HG03432 (cell line): ENCODE results near the gene KLHL8.
A peak's percentile ranks its signal among the peaks of the same experiment; 100 is the strongest.
"Not testable (repeated sequence)": the region's sequence is repeated elsewhere in the genome, so short reads cannot be mapped to it uniquely, and the experiment has no call there.

ENCODE experiments used
- ATAC-seq: cut with Tn5 transposase; IDR thresholded peaks from one replicate; pipeline ENCODE4 v1.9.1; 2021; ENCODE audit warnings: mild to moderate bottlenecking, moderate library complexity; ENCODE audit not compliant: unreplicated experiment

KLHL8 gene

DNA sequence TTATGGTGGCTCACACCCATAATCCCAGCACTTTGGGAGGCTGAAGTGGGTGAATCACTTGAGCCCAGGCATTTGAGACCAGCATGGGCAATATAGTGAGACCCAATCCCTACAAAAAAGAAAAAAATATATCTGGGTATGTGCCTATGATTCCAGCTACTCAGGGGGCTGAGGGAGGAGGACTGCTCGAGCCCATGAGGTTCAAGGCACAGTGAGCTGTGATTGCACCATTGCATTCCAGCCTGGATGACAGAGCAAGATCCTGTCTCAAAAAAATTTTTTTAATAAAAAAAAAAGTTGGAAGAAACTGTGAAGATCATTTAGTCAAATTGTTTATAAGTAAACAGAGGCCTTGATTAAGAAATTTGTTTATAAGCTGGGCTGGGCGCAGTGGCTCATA is 39.7 kb downstream of the KLHL8 start:
- ATAC-seq = no peak

- no peak for ATAC-seq
Observed at GRCh38 chr4:87179751-87180150, 40.7 kb downstream of the KLHL8 start.

- no peak for ATAC-seq
Observed at GRCh38 chr4:87174672-87175071, 45.7 kb downstream of the KLHL8 start.

- no peak for ATAC-seq
Observed at GRCh38 chr4:87171944-87172343, 48.5 kb downstream of the KLHL8 start.

- no peak for ATAC-seq
Observed at GRCh38 chr4:87166296-87166854, 54.0 kb downstream of the KLHL8 start.

DNA sequence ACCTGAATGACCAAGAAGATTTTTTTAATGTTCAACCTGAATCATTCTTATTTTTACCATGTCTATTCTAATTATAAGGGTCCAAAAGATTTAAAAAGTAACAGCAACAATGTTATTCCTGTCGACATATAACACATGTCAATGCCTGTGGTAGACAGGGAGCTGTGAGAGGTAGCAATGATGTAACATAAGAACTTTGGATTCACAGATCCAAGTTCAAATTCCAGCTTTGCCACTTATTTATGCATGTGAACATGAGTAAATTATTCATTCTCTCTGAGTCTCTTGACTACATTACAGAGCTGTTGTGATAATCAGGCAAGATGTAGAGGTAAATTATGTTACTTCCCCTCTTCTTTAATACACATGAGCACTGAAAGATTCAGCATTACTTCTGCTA is 54.5 kb downstream of the KLHL8 start:
- no peak for ATAC-seq

GRCh38 chr4:87153078-87153870 is 67.1 kb downstream of the KLHL8 start:
- no peak for ATAC-seq

DNA sequence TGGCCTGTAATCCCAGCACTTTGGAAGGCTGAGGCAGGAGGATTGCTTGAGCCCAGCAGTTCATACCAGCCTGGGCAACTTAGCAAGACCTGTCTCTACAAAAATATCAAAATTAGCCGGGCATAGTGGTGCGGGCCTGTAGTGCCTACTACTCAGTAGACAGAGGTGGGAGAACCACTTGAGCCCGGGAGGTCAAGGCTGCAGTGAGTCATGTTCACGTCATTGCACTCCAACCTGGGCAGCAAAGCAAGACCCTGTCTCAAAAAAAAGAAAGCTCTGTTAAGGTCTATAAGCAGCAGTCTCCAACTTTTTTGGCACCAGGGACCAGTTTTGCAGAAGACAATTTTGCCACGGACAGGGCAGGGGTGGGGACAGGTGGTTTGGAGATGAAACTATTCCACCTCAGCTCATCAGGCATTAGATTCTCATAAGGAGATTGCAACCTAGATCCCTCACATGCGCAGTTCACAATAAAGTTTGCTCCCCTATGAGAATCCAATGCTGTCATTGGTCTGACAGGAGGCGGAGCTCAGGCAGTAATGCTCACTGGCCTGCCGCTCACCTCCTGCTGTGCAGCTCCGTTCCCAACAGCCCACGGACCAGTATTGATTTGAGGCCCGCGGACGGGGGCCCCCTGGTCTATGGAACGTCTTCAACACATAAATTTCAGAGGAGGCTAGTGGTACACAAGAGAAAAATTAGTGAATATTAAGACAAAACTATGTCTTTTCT is 67.9 kb downstream of the KLHL8 start:
- no peak for ATAC-seq

- ATAC-seq = no peak
Observed at GRCh38 chr4:87151730-87152129, 68.7 kb downstream of the KLHL8 start.

DNA sequence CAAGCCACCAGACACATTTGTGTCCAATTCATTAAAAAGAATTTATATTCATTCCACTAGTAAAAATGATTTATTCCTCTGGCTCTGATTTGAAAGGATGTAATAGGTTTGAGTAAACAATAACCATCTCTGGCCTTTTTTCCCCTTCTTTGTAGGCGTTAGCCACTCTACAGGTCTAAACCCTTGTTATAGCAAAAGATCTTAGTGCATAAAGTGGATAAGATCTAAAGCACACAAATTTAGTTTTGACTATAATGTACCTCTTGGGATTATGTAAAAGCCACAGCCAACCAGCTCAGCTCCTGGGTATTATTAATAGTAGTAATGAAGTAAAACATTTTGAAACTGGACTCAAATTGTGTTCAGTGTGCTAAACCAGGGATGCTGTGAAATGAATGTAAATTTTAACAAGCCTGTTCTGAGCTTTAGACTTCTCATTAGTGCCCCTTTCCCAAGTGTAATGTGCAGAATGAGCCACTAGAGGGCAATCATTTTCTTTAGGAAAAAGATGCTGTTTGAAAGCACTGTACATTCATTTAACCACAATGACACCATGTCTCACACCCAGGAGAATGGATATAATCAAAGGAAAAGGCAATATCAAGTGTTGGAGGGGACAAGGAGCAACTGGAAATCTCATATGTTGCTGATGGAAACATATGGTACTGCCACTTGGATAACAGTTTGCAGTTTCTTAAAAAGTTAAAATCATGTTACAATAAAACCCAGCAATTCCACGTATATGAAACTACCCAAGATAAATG is 69.7 kb downstream of the KLHL8 start:
- peak; percentile 71 for ATAC-seq

GRCh38 chr4:87147116-87147515 is 73.3 kb downstream of the KLHL8 start:
- ATAC-seq = no peak

- ATAC-seq = not testable (repeated sequence)
Observed at GRCh38 chr4:87145934-87146333, 74.5 kb downstream of the KLHL8 start.

DNA sequence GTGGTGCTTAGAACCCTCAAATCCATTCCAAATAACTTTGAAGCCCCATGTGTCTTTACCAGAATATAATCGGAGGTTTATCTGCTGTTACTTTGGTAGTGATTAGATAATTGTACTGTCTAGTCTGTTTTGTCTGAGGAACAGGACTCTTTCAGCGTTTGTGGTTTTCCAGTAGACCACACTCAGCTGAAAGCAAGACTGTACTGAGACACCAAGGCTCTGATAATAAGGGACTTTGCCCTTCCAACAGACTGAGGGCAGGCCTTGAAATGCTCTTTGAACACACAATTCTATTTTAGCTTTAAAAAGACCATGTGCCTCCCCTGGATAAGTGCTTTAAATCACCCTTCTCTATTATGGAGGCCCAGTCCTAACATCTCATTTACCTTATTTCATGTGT is 76.1 kb downstream of the KLHL8 start:
- ATAC-seq = peak; percentile 56

DNA sequence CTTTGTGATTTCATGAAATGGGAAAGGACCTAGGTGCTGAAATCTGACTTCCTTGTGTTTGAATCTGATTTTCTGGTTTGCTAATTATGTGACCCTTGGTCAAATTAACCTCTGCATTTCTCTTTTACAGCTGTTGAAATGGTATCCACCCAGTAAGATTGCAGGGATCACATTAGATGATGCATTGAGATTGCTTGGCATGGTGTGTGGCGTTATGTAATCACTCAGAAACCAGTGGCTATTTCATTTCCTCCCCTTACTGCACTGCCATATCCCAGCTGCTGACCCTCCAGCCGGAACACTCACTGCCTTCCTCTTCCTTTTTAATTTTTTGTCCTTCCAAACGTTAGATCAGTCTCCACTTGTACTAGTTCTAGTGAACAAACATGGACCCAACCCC is 79.0 kb downstream of the KLHL8 start:
- ATAC-seq = no peak

- ATAC-seq = no peak
Observed at GRCh38 chr4:87134122-87134521, 86.3 kb downstream of the KLHL8 start.

- ATAC-seq = no peak
Observed at GRCh38 chr4:87133183-87133582, 87.2 kb downstream of the KLHL8 start.

- no peak for ATAC-seq
Observed at GRCh38 chr4:87132035-87132434, 88.4 kb downstream of the KLHL8 start.

GRCh38 chr4:87130985-87131703 is 89.3 kb downstream of the KLHL8 start:
- no peak for ATAC-seq

GRCh38 chr4:87129681-87130080 is 90.7 kb downstream of the KLHL8 start:
- no peak for ATAC-seq

- ATAC-seq = no peak
Observed at GRCh38 chr4:87128006-87128705, 92.3 kb downstream of the KLHL8 start.
